ENCODE data around the gene EXOC4.

GRCh38 chr7:133839121-133839520 is 586.2 kb downstream of the EXOC4 start:
- TF ChIP-seq EZH2 (IDR thresholded peaks at IDR 0.05; ENCODE audit: insufficient read depth, poor library complexity, severe bottlenecking) (no peak), EZH2phosphoT487 (IDR thresholded peaks at IDR 0.05; ENCODE audit: insufficient read depth, low read depth) (no peak)
